ENCODE results near the gene EPN3.

Gene EPN3

GRCh38 chr17:50572541-50572940 is 40.0 kb downstream of the EPN3 start:
- peaks cover 3% of the 10 kb centered on the region for H3K9me3 ChIP-seq (ENCODE audit: insufficient read depth, low read depth, low read length)
- no peak overlapping the region for H3K4me2 ChIP-seq (ENCODE audit: low read length)
- no peak overlapping the region for H3K4ac ChIP-seq (ENCODE audit: low read depth, low read length)
- no peak overlapping the region for H4K12ac ChIP-seq (ENCODE audit: low read depth, low read length)
- H2AFZ ChIP-seq (ENCODE audit: insufficient read depth, low read length, poor library complexity): no peak overlapping the region
- H2BK120ac ChIP-seq (ENCODE audit: insufficient read depth, low read length, poor library complexity): no peak overlapping the region
- H2BK12ac ChIP-seq (ENCODE audit: low read length): no peak overlapping the region
- H3K36me3 ChIP-seq (ENCODE audit: control insufficient read depth in 1 of 2, insufficient read depth in 2 of 2, low read length in 2 of 2): no peaks in the 10 kb centered on the region
- H3K14ac ChIP-seq (ENCODE audit: low read length): no peak overlapping the region
- H4K8ac ChIP-seq (ENCODE audit: low read depth, low read length): no peak overlapping the region
- H3K18ac ChIP-seq (ENCODE audit: low read length): no peak overlapping the region
- no peaks in the 10 kb centered on the region for H3K79me2 ChIP-seq (ENCODE audit: control insufficient read depth, insufficient read depth, low read length, poor library complexity)
- H3K79me1 ChIP-seq (ENCODE audit: low read length): no peaks in the 10 kb centered on the region
- H3K4me3 ChIP-seq (ENCODE audit: low read depth, low read length): no peak overlapping the region
- WGBS (ENCODE audit: extremely low coverage, insufficient coverage, insufficient read length): no CpG with 5 or more reads among the region's 20 CpGs
- no peak overlapping the region for H4K91ac ChIP-seq (ENCODE audit: low read depth, low read length)
- no peak overlapping the region for H3K23ac ChIP-seq (ENCODE audit: low read length)
- H3K27me3 ChIP-seq (ENCODE audit: insufficient read depth, low read length): no peaks in the 10 kb centered on the region
- DNase-seq: no peak
- H3K9ac ChIP-seq (ENCODE audit: low read length): no peak overlapping the region
- no peak overlapping the region for H2BK5ac ChIP-seq (ENCODE audit: low read depth, low read length, poor library complexity)
- H2AK5ac ChIP-seq (ENCODE audit: low read length): no peak overlapping the region
- H3K27ac ChIP-seq (ENCODE audit: low read depth, low read length): no peak overlapping the region
- peaks cover 3% of the 10 kb centered on the region in 2 experiments for H3K4me1 ChIP-seq (ENCODE audit: control insufficient read depth in 1 of 2, insufficient read depth in 2 of 2, low read length in 2 of 2)

- no peak overlapping the region for H3K4me3 ChIP-seq (ENCODE audit: low read depth, low read length)
These were observed 41.5 kb downstream of the EPN3 start for GRCh38 chr17:50573866-50574611.

DNA sequence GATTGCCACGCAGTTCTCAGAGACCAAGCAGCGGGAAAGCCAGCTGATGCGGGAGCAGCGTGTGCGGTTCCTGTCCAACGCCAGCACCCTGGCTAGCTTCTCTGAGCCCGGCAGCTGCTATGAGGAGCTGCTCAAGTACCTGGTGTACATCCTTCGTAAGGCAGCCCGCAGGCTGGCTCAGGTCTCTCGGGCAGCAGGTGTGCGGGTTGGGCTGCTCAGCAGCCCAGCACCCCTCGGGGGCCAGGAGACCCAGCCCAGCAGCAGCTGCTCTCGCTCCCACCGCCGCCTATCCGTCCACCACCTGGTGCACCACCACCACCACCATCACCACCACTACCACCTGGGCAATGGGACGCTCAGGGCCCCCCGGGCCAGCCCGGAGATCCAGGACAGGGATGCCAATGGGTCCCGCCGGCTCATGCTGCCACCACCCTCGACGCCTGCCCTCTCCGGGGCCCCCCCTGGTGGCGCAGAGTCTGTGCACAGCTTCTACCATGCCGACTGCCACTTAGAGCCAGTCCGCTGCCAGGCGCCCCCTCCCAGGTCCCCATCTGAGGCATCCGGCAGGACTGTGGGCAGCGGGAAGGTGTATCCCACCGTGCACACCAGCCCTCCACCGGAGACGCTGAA is 43.2 kb downstream of the EPN3 start:
- no peak overlapping the region for H3K27ac ChIP-seq (ENCODE audit: low read depth, low read length)
- WGBS (ENCODE audit: extremely low coverage, insufficient coverage, insufficient read length): no CpG with 5 or more reads among the region's 33 CpGs

More at GRCh38 chr17:50573866-50574611, 41.5 kb downstream of the EPN3 start:
- Histone ChIP-seq H3K23ac (ENCODE audit: low read length) (no peak overlapping the region), H3K79me1 (ENCODE audit: low read length) (no peaks in the 10 kb centered on the region), H4K12ac (ENCODE audit: low read depth, low read length) (no peak overlapping the region), H3K14ac (ENCODE audit: low read length) (no peak overlapping the region), H3K9me3 (ENCODE audit: insufficient read depth, low read depth, low read length) (peaks cover 3% of the 10 kb centered on the region), H2AK5ac (ENCODE audit: low read length) (no peak overlapping the region), H3K4me1 (ENCODE audit: control insufficient read depth in 1 of 2, insufficient read depth in 2 of 2, low read length in 2 of 2) (peaks cover 3% of the 10 kb centered on the region in 2 experiments), H3K18ac (ENCODE audit: low read length) (no peak overlapping the region), H3K79me2 (ENCODE audit: control insufficient read depth, insufficient read depth, low read length, poor library complexity) (no peaks in the 10 kb centered on the region), H3K27ac (ENCODE audit: low read depth, low read length) (no peak overlapping the region), H2BK120ac (ENCODE audit: insufficient read depth, low read length, poor library complexity) (no peak overlapping the region), H3K4me2 (ENCODE audit: low read length) (no peak overlapping the region), H2AFZ (ENCODE audit: insufficient read depth, low read length, poor library complexity) (no peak overlapping the region), H3K4ac (ENCODE audit: low read depth, low read length) (no peak overlapping the region), H3K36me3 (ENCODE audit: control insufficient read depth in 1 of 2, insufficient read depth in 2 of 2, low read length in 2 of 2) (no peaks in the 10 kb centered on the region), H3K27me3 (ENCODE audit: insufficient read depth, low read length) (no peaks in the 10 kb centered on the region), H2BK5ac (ENCODE audit: low read depth, low read length, poor library complexity) (no peak overlapping the region), H2BK12ac (ENCODE audit: low read length) (no peak overlapping the region), H3K9ac (ENCODE audit: low read length) (no peak overlapping the region), H4K8ac (ENCODE audit: low read depth, low read length) (no peak overlapping the region), H4K91ac (ENCODE audit: low read depth, low read length) (no peak overlapping the region)
- no CpG with 5 or more reads among the region's 12 CpGs for WGBS (ENCODE audit: extremely low coverage, insufficient coverage, insufficient read length)
- no peak for DNase-seq

DNA sequence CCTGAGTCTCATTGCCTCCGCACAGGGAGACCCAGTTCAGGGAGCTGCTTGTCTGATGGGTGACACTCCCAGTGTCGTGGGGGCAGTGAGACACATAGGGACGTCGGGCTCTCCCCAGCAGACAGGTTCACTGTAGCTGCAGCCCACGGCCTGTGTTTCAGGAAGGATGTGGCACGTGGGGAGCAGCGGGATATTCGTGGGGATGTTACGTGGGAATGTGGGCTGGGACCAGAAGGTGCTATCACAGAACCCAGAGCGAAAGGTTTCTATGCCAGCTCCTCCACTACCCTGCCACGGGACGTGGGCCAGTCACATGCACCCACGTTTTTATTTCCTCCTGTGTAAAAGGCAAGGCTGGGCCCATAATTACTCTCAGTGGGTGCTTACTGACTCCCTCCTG is 44.3 kb downstream of the EPN3 start:
- Histone ChIP-seq H3K4ac (ENCODE audit: low read depth, low read length) (no peak overlapping the region), H2BK5ac (ENCODE audit: low read depth, low read length, poor library complexity) (no peak overlapping the region), H3K4me2 (ENCODE audit: low read length) (no peak overlapping the region), H3K79me2 (ENCODE audit: control insufficient read depth, insufficient read depth, low read length, poor library complexity) (no peaks in the 10 kb centered on the region), H3K79me1 (ENCODE audit: low read length) (no peaks in the 10 kb centered on the region), H4K91ac (ENCODE audit: low read depth, low read length) (no peak overlapping the region), H4K8ac (ENCODE audit: low read depth, low read length) (no peak overlapping the region), H2BK12ac (ENCODE audit: low read length) (no peak overlapping the region), H3K27ac (ENCODE audit: low read depth, low read length) (no peak overlapping the region), H3K14ac (ENCODE audit: low read length) (no peak overlapping the region), H3K9me3 (ENCODE audit: insufficient read depth, low read depth, low read length) (peaks cover 2% of the 10 kb centered on the region), H4K12ac (ENCODE audit: low read depth, low read length) (no peak overlapping the region), H2AK5ac (ENCODE audit: low read length) (no peak overlapping the region), H3K18ac (ENCODE audit: low read length) (no peak overlapping the region), H3K4me1 (ENCODE audit: control insufficient read depth in 1 of 2, insufficient read depth in 2 of 2, low read length in 2 of 2) (no peaks in the 10 kb centered on the region), H2BK120ac (ENCODE audit: insufficient read depth, low read length, poor library complexity) (no peak overlapping the region), H3K4me3 (ENCODE audit: low read depth, low read length) (no peak overlapping the region), H3K9ac (ENCODE audit: low read length) (no peak overlapping the region), H3K36me3 (ENCODE audit: control insufficient read depth in 1 of 2, insufficient read depth in 2 of 2, low read length in 2 of 2) (no peaks in the 10 kb centered on the region), H2AFZ (ENCODE audit: insufficient read depth, low read length, poor library complexity) (no peak overlapping the region), H3K23ac (ENCODE audit: low read length) (no peak overlapping the region), H3K27me3 (ENCODE audit: insufficient read depth, low read length) (no peaks in the 10 kb centered on the region)
- no peak for DNase-seq
- no CpG with 5 or more reads among the region's 13 CpGs for WGBS (ENCODE audit: extremely low coverage, insufficient coverage, insufficient read length)

More for the DNA sequence above, 43.2 kb downstream of the EPN3 start:
- Histone ChIP-seq H3K4ac (ENCODE audit: low read depth, low read length) (no peak overlapping the region), H3K4me1 (ENCODE audit: control insufficient read depth in 1 of 2, insufficient read depth in 2 of 2, low read length in 2 of 2) (no peaks in the 10 kb centered on the region), H4K12ac (ENCODE audit: low read depth, low read length) (no peak overlapping the region), H4K8ac (ENCODE audit: low read depth, low read length) (no peak overlapping the region), H4K91ac (ENCODE audit: low read depth, low read length) (no peak overlapping the region), H3K4me2 (ENCODE audit: low read length) (no peak overlapping the region), H3K14ac (ENCODE audit: low read length) (no peak overlapping the region), H3K9ac (ENCODE audit: low read length) (no peak overlapping the region), H2BK5ac (ENCODE audit: low read depth, low read length, poor library complexity) (no peak overlapping the region), H2BK12ac (ENCODE audit: low read length) (no peak overlapping the region), H2AK5ac (ENCODE audit: low read length) (no peak overlapping the region), H2BK120ac (ENCODE audit: insufficient read depth, low read length, poor library complexity) (no peak overlapping the region), H3K23ac (ENCODE audit: low read length) (no peak overlapping the region), H3K36me3 (ENCODE audit: control insufficient read depth in 1 of 2, insufficient read depth in 2 of 2, low read length in 2 of 2) (no peaks in the 10 kb centered on the region), H3K79me1 (ENCODE audit: low read length) (no peaks in the 10 kb centered on the region), H3K27me3 (ENCODE audit: insufficient read depth, low read length) (no peaks in the 10 kb centered on the region), H3K18ac (ENCODE audit: low read length) (no peak overlapping the region), H3K79me2 (ENCODE audit: control insufficient read depth, insufficient read depth, low read length, poor library complexity) (no peaks in the 10 kb centered on the region), H2AFZ (ENCODE audit: insufficient read depth, low read length, poor library complexity) (no peak overlapping the region), H3K9me3 (ENCODE audit: insufficient read depth, low read depth, low read length) (peaks cover 3% of the 10 kb centered on the region), H3K4me3 (ENCODE audit: low read depth, low read length) (no peak overlapping the region)
- DNase-seq: peak; percentile 62 to 70
